ENCODE data around the gene RPL7A. TPM values are rescaled to one million over a fixed set of nuclear protein-coding genes. Genes with fewer than 3 reads are reported as not detected.

Gene RPL7A
- total RNA-seq, 1 experiment from 2014 or later: 1,156 TPM

DNA sequence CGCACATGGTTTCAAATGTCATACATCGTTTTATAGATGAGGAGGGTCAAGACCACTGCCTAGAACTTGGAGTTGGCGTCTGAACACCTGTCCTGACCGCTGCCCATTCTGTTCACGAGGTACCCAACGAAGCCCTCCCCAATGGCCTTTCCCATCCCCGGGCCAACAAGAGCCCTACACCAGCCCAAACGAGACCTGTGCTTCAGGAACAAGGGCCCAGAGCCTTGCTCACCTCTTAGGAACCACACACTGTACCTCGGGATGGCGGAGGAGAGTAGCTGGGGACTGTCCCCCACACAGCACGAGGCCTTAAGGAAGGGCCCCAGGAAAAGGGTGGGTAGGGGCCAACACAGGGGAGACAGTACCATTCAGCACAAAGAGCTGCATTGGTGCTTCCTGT is 15.0 kb upstream of the RPL7A start:
- intact Hi-C loops (cut with micrococcal nuclease): no loop called here
- Histone ChIP-seq H3K4me3 (ENCODE audit: low read length) (no peak overlapping the region), H3K27me3 (ENCODE audit: low read length) (no peaks in the 10 kb centered on the region), H3K9me2 (replicated peaks; ENCODE audit: low read length) (no peaks in the 10 kb centered on the region), H3K27ac (ENCODE audit: low read length) (no peak overlapping the region), H3K9me3 (ENCODE audit: low read length) (no peaks in the 10 kb centered on the region), H3K79me2 (ENCODE audit: low read length) (peaks cover 27% of the 10 kb centered on the region), H4K20me1 (ENCODE audit: low read length) (no peaks in the 10 kb centered on the region), H3K9ac (ENCODE audit: low read length) (no peak overlapping the region), H3K4me2 (ENCODE audit: low read length) (no peak overlapping the region), H3F3A (ENCODE audit: low read length, unreplicated experiment) (no peaks in the 10 kb centered on the region), H3K4me1 (ENCODE audit: insufficient read depth, low read length) (peaks cover 17% of the 10 kb centered on the region), H3K36me3 (ENCODE audit: low read depth, low read length) (peaks cover 23% of the 10 kb centered on the region), H2AFZ (ENCODE audit: low read length) (no peak overlapping the region)
- ChIA-PET CTCF (no interaction called here), POLR2A (ENCODE audit: unreplicated experiment) (no interaction called here)
- DNase-seq: no peak
- ATAC-seq: no peak
- TF ChIP-seq EZH2phosphoT487 (IDR thresholded peaks at IDR 0.05; ENCODE audit: borderline replicate concordance, low read length) (no peak), EZH2 (IDR thresholded peaks at IDR 0.05; ENCODE audit: low read length, unreplicated experiment) (no peak), CTCF (conservative IDR thresholded peaks at IDR 0.05; ENCODE audit: low read depth, low read length) (no peak)
- no TSS peak for BruUV-seq (replicated peaks)

- H3F3A ChIP-seq (ENCODE audit: low read length, unreplicated experiment): no peaks in the 10 kb centered on the region
- CTCF ChIA-PET: no interaction called here
Measured at GRCh38 chr9:133333566-133333965, 14.5 kb upstream of the RPL7A start.

More at GRCh38 chr9:133333566-133333965, 14.5 kb upstream of the RPL7A start:
- no peak overlapping the region for H3K27ac ChIP-seq (ENCODE audit: low read length)
- no peaks in the 10 kb centered on the region for H4K20me1 ChIP-seq (ENCODE audit: low read length)
- ATAC-seq: no peak
- H3K36me3 ChIP-seq (ENCODE audit: low read depth, low read length): peaks cover 23% of the 10 kb centered on the region
- no peaks in the 10 kb centered on the region for H3K27me3 ChIP-seq (ENCODE audit: low read length)
- BruUV-seq (replicated peaks): no TSS peak
- H3K4me3 ChIP-seq (ENCODE audit: low read length): no peak overlapping the region
- H3K79me2 ChIP-seq (ENCODE audit: low read length): peaks cover 27% of the 10 kb centered on the region
- intact Hi-C loops (cut with micrococcal nuclease): no loop called here
- peaks cover 17% of the 10 kb centered on the region for H3K4me1 ChIP-seq (ENCODE audit: insufficient read depth, low read length)
- H3K9me3 ChIP-seq (ENCODE audit: low read length): no peaks in the 10 kb centered on the region
- no peak overlapping the region for H2AFZ ChIP-seq (ENCODE audit: low read length)
- TF ChIP-seq EZH2phosphoT487 (IDR thresholded peaks at IDR 0.05; ENCODE audit: borderline replicate concordance, low read length) (no peak), CTCF (conservative IDR thresholded peaks at IDR 0.05; ENCODE audit: low read depth, low read length) (no peak), EZH2 (IDR thresholded peaks at IDR 0.05; ENCODE audit: low read length, unreplicated experiment) (no peak)
- POLR2A ChIA-PET (ENCODE audit: unreplicated experiment): no interaction called here
- no peak overlapping the region for H3K4me2 ChIP-seq (ENCODE audit: low read length)
- no peak overlapping the region for H3K9ac ChIP-seq (ENCODE audit: low read length)
- DNase-seq: no peak
- H3K9me2 ChIP-seq (replicated peaks; ENCODE audit: low read length): no peaks in the 10 kb centered on the region
